HG03460 (cell line): ENCODE data around the gene CUEDC2.

Source experiments
- ATAC-seq: cut with Tn5 transposase; IDR thresholded peaks from one replicate; pipeline ENCODE4 v1.9.1; 2021; ENCODE audit not compliant: unreplicated experiment

CUEDC2 gene

GRCh38 chr10:102432162-102432950 is at the start of gene CUEDC2:
TSS of gene CUEDC2 (minus strand) at chr10:102432574. CDS start at chr10:102425188, 7,386 bp downstream.
- peak; percentile 81 for ATAC-seq

DNA sequence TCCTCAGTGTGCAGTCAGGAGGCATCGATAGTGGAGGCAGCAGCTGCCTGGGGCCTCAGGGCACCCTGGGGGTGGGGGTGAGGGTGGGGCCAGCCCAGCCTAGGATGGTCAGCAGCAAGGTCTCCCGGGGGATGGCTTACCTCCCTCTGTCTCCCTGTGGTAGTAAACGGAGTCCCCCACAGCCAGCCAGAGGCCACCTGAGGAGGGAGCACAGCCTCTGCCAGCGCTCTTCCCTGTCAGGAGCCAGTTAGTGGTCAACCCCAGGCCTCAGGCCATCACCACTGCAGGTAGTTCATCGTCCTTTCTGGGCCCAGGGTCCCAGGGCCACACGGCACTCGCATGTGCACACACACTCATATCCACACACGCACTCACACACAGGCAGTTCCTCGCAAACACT is 48.0 kb upstream of the CUEDC2 start:
- no peak for ATAC-seq

GRCh38 chr10:102479651-102480050 is 47.3 kb upstream of the CUEDC2 start:
- no peak for ATAC-seq

DNA sequence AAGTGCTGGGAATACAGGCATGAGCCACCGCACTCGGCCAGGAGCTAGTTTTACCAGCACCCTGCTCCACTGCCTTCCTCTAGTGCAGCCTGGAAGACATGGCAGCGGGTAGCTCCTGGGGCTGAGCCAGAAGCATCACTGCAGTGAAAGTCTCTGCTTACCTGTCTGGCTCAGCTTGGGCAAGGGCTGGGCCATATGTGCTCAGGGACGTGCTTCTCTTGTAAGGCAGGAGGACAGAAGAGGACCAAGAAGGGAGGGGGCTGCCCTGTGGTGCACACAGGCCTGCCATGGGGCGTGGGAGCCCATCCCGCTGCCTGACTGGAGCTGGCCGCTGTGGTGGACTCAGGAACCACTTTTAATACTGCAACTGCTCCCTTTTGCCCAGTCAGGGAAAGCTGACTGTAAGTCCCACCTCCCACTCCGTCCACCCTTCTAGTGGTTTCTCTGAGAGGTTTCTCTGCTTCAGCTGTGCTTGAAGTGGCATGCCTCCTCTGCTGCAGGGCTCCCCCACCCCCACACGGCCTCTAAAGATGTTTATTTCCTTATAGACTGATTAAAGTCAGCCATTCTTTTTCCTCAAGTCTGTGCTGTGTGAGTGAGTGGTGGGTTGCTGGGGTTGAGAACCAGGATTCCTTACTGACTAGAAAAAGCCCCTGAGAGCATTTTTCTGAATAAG is 44.2 kb upstream of the CUEDC2 start:
- ATAC-seq, result no peak

DNA sequence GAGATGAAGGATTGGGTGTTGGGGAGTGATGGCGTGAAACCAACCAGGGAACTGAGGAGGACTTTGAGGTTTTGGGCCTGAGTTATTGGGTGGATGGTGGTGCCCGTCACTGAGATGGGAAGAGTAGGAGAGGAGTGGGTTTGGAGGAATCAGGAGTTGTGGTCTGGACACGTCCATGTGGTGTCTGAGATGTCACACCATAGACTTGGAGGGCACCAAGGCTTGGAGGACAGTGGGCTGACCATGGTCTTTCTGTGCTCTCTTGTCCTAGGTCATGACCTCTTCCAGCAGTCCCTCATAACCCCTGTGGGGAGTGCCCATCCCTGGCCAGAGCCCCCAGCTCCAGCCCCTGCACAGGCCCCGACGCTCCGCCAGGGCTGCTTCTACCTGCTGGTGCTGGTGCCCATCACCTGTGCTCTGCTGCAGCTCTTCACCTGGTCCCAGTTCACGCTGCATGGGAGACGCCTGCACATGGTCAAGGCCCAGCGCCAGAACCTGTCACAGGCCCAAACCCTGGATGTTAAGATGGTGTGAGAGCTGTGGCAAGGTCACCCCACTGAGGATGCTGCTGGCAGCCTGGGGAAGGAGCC is 43.2 kb upstream of the CUEDC2 start:
- no peak for ATAC-seq

DNA sequence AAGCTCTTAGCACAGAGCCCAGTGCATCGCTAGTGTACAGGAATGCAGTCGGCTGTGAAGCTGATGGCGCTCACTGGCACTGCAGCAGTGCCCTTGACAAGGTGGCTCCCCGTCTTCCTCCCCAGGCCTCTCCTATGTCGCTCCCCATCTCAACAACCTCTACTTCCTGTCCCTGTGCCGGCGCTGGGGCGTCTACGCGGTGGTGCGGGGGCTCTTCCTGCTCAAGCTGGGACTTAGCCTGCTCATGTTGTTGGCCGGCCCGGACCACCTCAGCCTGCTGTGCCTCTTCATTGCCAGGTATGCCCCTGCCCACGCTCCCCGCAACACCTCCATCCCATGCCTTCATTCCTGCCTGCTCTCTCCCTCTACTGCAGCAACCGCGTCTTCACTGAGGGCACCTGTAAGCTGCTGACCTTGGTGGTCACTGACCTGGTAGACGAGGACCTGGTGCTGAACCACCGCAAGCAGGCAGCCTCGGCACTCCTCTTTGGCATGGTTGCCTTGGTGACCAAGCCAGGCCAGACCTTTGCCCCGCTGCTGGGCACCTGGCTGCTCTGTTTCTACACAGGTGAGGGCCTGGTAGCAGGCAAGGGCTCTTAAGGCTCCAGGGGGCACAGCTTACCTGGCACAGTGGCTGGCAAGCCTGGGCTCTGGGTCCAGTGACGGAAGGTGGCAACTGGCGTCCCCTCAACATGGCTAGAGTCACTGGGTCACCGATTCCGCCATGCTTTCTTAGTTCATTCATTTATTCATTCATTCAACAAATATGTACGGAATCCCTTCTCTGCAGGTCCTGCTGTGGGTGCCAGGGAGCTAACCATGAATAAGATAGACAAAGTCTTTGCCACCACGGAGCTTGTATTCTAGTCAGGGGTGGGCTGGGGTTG is 41.3 kb upstream of the CUEDC2 start:
- ATAC-seq, result no peak

DNA sequence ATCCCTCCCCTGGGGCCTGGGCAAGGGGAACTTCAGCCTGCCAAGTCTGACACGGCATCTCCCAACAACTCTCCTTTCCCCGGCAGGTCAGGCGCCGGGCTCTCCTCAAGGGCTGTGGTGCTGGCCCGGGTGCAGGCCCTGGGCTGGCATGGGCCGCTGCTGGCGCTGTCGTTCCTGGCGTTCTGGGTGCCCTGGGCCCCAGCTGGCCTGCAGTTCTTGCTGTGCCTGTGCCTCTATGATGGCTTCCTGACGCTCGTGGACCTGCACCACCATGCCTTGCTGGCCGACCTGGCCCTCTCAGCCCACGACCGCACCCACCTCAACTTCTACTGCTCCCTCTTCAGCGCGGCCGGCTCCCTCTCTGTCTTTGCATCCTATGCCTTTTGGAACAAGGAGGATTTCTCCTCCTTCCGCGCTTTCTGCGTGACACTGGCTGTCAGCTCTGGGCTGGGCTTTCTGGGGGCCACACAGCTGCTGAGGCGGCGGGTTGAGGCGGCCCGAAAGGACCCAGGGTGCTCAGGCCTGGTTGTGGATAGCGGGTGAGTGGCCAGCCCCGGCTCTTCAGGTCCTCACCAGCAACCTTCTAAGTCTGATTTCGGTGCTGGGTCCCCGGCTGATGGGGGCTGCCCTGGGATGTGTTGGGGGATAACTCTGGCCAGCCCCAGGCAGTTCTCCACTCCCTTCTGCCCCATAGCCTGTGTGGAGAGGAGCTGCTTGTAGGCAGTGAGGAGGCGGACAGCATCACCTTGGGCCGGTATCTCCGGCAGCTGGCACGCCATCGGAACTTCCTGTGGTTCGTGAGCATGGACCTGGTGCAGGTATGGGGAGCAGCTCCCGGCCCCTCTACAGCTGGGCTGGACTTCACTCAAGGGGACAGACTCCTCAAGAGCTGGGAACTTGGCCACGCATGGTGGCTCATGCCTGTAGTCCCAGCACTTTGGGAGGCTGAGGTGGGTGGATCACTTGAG is 38.5 kb upstream of the CUEDC2 start:
- no peak for ATAC-seq

GRCh38 chr10:102468683-102469082 is 36.3 kb upstream of the CUEDC2 start:
- no peak for ATAC-seq

- ATAC-seq, result no peak
Observed at GRCh38 chr10:102467971-102468438, 35.6 kb upstream of the CUEDC2 start.

- ATAC-seq, result no peak
Observed at GRCh38 chr10:102467318-102467717, 34.9 kb upstream of the CUEDC2 start.

DNA sequence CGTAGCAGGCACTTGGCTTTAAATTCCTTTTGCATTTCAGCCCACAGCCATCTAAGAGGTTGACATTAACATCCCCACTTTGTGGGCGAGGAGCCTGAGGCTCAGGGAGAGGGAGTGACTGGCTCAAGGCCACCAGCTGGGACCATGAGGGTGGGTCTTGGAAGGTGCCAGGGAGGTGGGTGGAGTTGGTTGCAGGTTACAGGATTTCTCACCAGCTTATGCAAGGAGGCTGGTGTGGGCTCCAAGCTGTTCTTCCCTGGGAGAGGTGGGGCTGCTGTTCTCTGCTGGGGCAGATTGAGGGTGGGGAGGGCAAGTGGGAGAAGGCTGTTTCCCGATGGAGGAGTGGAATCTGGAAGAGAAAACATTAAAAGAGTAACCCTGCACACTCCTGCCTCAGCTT is 33.1 kb upstream of the CUEDC2 start:
- ATAC-seq, result no peak

DNA sequence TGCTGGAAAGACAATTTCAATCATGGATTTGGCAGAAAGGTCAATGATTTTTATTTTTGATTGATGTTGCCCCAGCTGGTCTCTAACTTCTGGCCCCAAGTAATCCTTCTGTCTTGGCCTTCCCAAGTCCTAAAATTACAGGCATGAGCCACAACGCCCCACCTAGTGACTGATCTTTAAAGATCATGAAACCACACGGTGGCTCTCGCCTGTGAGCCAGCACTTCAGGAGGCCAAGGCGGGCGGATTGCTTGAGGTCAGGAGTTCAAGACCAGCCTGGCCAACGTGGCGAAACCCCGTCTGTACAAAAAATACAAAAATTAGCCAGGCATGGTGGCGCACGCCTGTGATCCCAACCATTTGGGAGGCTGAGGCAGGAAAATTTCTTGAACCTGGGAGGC is 31.6 kb upstream of the CUEDC2 start:
- no peak for ATAC-seq

GRCh38 chr10:102462512-102463054 is 30.2 kb upstream of the CUEDC2 start:
- ATAC-seq, result no peak

- ATAC-seq, result peak; percentile 76
Observed at GRCh38 chr10:102461187-102462054, 29.0 kb upstream of the CUEDC2 start.

DNA sequence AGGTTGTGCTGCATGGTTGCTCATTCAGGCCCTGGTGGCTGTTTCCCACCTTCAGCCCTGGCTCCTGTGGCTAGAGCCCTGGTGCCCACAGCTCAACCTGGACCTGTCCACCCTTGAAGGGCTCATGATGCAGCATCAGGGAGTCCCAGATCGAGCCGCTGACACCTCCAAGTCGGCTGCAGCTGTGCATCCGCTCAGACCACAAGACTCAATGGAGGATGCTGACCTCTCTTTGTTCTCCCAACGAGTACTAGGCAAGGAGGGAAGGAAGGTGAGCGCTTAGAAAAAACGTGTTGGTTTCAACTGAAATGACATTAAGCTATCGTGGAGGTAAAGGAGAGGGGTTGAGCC is 28.4 kb upstream of the CUEDC2 start:
- ATAC-seq, result peak; percentile 27

- no peak for ATAC-seq
Observed at GRCh38 chr10:102458656-102459055, 26.3 kb upstream of the CUEDC2 start.

- no peak for ATAC-seq
Observed at GRCh38 chr10:102457591-102458150, 25.3 kb upstream of the CUEDC2 start.

GRCh38 chr10:102455893-102456471 is 23.6 kb upstream of the CUEDC2 start:
- ATAC-seq, result no peak
